Measurements from ENCODE around the gene FAIM2.

DNA sequence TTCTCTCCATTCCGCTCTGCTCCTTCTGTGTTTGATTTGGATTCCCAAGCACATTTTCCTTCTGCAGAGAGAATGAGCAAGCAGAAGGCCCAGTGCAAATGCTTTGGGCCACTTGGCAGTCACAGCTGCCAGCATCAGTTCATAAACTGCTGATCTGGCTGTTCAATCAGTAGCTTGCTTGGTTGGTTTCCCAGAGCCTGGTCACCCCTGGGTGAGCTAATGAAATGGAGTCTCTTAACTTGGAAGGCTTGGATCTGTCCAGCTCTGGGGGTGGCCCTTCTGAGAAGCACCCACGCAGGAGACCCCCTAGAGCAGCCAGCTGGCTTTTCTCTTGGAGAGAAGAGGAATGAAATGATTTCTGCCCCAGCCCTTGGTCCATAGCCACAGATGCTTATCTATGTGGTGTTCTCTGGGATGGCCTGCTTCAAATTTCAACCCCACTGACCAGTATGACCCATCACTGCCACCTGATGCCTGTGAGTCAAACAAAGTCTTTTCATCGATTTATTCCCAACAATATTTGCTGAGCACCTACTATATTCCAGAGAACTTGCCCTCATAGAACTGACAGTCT, 30.3 kb downstream of the FAIM2 start:
- no peak for TF ChIP-seq CTCF (IDR thresholded peaks at IDR 0.05)
- no peak for TF ChIP-seq POLR2A (IDR thresholded peaks at IDR 0.05)
- no peak for TF ChIP-seq EP300 (IDR thresholded peaks at IDR 0.05)
